NCI-H446 (cell line): ENCODE measurements around the gene ZNF503.

Experiments
- DNase-seq, 2 experiments: peaks; one replicate each; lab custom pipeline; 2025; lab: John Stamatoyannopoulos, UW

ZNF503 gene

GRCh38 chr10:75353183-75353582 is 48.4 kb downstream of the ZNF503 start:
- no peak for DNase-seq

DNA sequence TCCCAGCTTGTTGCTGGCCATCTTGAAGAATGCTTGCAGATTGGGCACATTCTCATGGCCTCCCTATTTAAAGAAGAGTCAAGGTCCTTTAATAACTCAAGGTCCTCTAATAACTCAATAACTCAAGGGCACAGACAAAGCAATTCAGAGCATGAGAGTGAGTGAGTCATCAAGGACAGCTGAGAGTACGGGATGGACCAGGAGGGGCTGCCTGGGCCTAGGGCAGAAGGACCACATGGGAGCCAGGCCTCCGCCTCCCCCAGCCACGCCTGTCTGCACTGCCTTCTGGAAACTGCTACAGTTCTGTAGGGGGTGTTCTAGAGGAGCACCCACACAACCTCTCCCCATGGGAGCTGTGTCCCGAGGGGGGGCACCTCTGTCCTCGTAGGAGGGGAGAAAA is 48.9 kb downstream of the ZNF503 start:
- no peak for DNase-seq

- no peak for DNase-seq
These were observed 49.9 kb downstream of the ZNF503 start for GRCh38 chr10:75351637-75352036.

DNA sequence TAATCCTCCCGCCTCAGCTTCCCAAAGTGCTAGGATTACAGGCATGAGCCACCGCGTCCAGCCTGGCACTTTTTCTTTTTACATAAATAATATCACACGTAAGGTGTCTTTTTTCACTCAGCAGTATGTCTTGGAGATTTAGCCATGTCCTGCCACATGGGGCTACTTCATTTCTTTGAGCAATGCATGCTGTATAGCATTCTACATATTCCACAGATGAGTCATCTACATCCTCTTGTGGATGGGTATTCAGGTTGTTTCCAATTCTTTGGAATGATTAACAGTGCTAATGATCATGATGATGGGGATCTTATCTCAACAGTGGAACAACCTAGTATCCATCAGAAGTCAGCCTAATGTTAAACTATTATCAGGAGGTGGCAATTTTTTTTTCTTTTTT is 50.8 kb downstream of the ZNF503 start:
- no peak for DNase-seq
